ENCODE data around the gene MAML3.

MAML3 gene

GRCh38 chr4:139854668-139855403, 299.1 kb downstream of the MAML3 start:
- H3K36me3 ChIP-seq (ENCODE audit: control insufficient read depth, insufficient read depth, low read length): no peaks in the 10 kb centered on the region
- no peaks in the 10 kb centered on the region for H3K9me3 ChIP-seq (ENCODE audit: control insufficient read depth, low read length)
- no peak overlapping the region for H3K27ac ChIP-seq
- no peak overlapping the region for H3K4me3 ChIP-seq (ENCODE audit: low read depth, low read length)
- H3K79me2 ChIP-seq: no peaks in the 10 kb centered on the region
- H3K4me2 ChIP-seq (ENCODE audit: low read length): no peak overlapping the region
- no peaks in the 10 kb centered on the region for H3K4me1 ChIP-seq
- no peaks in the 10 kb centered on the region for H3K27me3 ChIP-seq (ENCODE audit: control insufficient read depth, insufficient read depth, low read length)
- H2AFZ ChIP-seq: no peak overlapping the region
- H3K9ac ChIP-seq: no peak overlapping the region
- TF ChIP-seq, protein P1, sequence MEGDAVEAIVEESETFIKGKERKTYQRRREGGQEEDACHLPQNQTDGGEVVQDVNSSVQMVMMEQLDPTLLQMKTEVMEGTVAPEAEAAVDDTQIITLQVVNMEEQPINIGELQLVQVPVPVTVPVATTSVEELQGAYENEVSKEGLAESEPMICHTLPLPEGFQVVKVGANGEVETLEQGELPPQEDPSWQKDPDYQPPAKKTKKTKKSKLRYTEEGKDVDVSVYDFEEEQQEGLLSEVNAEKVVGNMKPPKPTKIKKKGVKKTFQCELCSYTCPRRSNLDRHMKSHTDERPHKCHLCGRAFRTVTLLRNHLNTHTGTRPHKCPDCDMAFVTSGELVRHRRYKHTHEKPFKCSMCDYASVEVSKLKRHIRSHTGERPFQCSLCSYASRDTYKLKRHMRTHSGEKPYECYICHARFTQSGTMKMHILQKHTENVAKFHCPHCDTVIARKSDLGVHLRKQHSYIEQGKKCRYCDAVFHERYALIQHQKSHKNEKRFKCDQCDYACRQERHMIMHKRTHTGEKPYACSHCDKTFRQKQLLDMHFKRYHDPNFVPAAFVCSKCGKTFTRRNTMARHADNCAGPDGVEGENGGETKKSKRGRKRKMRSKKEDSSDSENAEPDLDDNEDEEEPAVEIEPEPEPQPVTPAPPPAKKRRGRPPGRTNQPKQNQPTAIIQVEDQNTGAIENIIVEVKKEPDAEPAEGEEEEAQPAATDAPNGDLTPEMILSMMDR (IDR thresholded peaks at IDR 0.05): no peak

DNA sequence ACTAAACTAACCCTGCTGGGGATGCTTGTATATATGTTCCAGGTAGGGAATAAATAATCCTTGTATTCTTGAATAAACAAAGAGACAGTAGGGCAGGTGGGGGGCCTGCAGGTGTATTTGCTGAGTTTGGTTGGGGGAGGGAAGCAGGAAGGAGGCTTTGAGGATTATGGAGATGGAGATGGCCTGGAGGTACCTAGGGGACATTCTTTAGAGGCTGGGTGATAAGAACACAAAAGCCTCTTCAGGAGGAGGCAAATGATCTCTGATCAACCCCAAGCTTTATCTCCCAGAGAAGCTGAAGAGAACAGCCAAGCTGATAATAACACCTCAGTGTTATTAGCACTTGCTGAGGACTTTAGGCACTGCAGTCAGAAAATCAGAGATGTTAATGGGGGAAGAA, 300.7 kb downstream of the MAML3 start:
- H3K27me3 ChIP-seq (ENCODE audit: control insufficient read depth, insufficient read depth, low read length): no peaks in the 10 kb centered on the region
- no peaks in the 10 kb centered on the region for H3K9me3 ChIP-seq (ENCODE audit: control insufficient read depth, low read length)
- H3K36me3 ChIP-seq (ENCODE audit: control insufficient read depth, insufficient read depth, low read length): no peaks in the 10 kb centered on the region

GRCh38 chr4:139852612-139853269, 301.2 kb downstream of the MAML3 start:
- TF ChIP-seq, protein P1 (IDR thresholded peaks at IDR 0.05): no peak
- Histone ChIP-seq H3K4me2 (ENCODE audit: low read length) (no peak overlapping the region), H3K27ac (no peak overlapping the region), H3K36me3 (ENCODE audit: control insufficient read depth, insufficient read depth, low read length) (no peaks in the 10 kb centered on the region), H3K4me3 (ENCODE audit: low read depth, low read length) (no peak overlapping the region), H3K9ac (no peak overlapping the region), H3K79me2 (no peaks in the 10 kb centered on the region), H3K27me3 (ENCODE audit: control insufficient read depth, insufficient read depth, low read length) (no peaks in the 10 kb centered on the region), H2AFZ (no peak overlapping the region), H3K4me1 (no peaks in the 10 kb centered on the region), H3K9me3 (ENCODE audit: control insufficient read depth, low read length) (no peaks in the 10 kb centered on the region)

More for the DNA sequence above, 300.7 kb downstream of the MAML3 start:
- Histone ChIP-seq H3K4me1 (no peaks in the 10 kb centered on the region), H3K79me2 (no peaks in the 10 kb centered on the region), H3K4me3 (ENCODE audit: low read depth, low read length) (no peak overlapping the region), H2AFZ (no peak overlapping the region), H3K27ac (no peak overlapping the region), H3K4me2 (ENCODE audit: low read length) (no peak overlapping the region), H3K9ac (no peak overlapping the region)
- TF ChIP-seq, protein P1 (IDR thresholded peaks at IDR 0.05): no peak

DNA sequence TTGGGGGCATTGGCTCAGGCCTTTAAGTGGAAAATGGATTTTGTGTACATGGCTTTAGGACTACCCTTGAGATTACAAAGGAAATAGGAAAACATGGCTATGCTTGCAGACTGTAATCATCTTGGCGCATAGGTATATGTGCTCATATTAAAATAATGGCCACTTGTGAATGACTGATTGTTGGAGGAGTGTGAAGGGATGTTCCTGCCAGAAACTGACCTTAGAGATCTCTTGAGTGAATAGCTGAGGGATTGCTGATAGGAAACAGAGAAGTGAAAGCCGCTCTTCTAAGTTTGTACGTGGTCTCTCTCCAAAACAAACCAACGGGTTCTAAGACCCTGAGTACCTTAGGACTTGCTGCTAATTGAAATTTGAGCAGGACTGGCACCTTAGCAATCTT, 302.3 kb downstream of the MAML3 start:
- H3K4me1 ChIP-seq: no peaks in the 10 kb centered on the region
- H2AFZ ChIP-seq: no peak overlapping the region
- no peaks in the 10 kb centered on the region for H3K27me3 ChIP-seq (ENCODE audit: control insufficient read depth, insufficient read depth, low read length)
- no peak overlapping the region for H3K9ac ChIP-seq
- H3K9me3 ChIP-seq (ENCODE audit: control insufficient read depth, low read length): no peaks in the 10 kb centered on the region
- H3K79me2 ChIP-seq: no peaks in the 10 kb centered on the region
- TF ChIP-seq, protein P1 (IDR thresholded peaks at IDR 0.05): no peak
- H3K4me2 ChIP-seq (ENCODE audit: low read length): no peak overlapping the region
- no peak overlapping the region for H3K4me3 ChIP-seq (ENCODE audit: low read depth, low read length)
- no peaks in the 10 kb centered on the region for H3K36me3 ChIP-seq (ENCODE audit: control insufficient read depth, insufficient read depth, low read length)
- no peak overlapping the region for H3K27ac ChIP-seq
